Measurements from ENCODE around the gene GLB1L. TPM values are rescaled to one million over a fixed set of nuclear protein-coding genes. Genes with fewer than 3 reads are reported as not detected.
"Not testable (repeated sequence)": the region's sequence is repeated elsewhere in the genome, so short reads cannot be mapped to it uniquely, and the experiment has no call there.

The GLB1L gene
- total RNA-seq, 2 experiments from 2014 or later = 4.8 to 4.9 TPM

DNA sequence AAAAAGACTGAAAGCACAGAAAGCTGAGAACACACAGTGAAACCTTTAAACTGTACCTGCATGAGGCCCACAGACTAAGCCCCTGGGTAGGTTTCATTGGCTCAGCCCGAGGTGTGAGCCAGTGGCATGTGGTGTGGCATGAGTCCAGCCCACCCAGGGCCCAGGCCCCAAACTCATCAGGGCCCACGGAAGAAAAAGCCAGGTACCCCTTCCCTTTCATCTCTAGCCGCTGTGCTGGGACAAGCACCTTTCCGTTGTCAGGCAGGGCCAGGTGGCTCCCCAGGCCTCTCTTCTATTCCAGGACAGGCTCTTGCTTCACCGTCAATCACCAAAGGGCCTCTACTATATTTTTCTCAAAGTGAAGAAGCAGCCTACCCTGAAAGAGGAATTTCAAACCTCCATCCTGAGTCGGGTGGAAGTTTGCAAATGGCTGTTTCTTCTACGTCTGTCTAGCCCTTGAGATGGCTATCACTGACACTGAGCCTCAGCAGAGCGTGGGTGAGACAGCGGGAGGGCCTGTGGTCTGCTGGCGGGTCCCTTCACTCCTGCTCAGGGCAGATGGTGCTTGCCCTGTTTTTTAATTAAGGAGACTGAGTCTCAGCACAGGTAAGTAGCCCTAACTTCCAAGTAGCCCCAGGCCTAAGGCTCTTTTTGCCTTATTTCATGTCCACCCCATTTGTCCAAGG lies 42.5 kb upstream of the GLB1L start:
- Mint-ChIP-seq H3K4me3 (no peak overlapping the region), H3K9me3 (no peaks in the 10 kb centered on the region), H3K4me1 (ENCODE audit: low read depth) (peaks cover 4% of the 10 kb centered on the region), H3K27ac (peak overlapping the region; percentile 3), H3K27me3 (no peaks in the 10 kb centered on the region), H3K36me3 (peaks cover 14% of the 10 kb centered on the region)
- POLR2A ChIA-PET = no interaction called here
- no peak for DNase-seq
- intact Hi-C loops (cut with micrococcal nuclease) = no loop called here
- CTCF ChIA-PET = interaction anchor here (1.0 kb wide), 1 partner anchor 215 kb away, joined by 4 read pairs; no protein-coding TSS in a partner anchor

DNA sequence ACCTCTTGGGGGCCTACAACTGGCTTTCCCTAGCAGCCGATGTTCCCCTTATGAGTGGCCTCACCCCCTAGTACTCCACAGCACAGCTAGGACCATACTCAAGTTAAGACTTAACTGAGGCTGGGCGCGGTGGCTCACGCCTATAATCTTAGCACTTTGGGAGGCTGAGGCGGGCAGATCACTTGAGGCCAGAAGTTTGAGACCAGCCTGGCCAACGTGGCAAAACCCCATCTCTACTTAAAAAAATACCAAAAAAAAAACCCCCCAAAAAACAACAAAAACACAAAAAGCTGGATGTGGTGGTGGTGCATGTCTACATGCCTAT lies 41.8 kb upstream of the GLB1L start:
- peaks cover 18% of the 10 kb centered on the region for H3K36me3 Mint-ChIP-seq
- POLR2A ChIA-PET; H3K4me1 Mint-ChIP-seq (ENCODE audit: low read depth); H3K4me3 Mint-ChIP-seq; intact Hi-C loops (cut with micrococcal nuclease); DNase-seq; H3K27me3 Mint-ChIP-seq; H3K9me3 Mint-ChIP-seq; H3K27ac Mint-ChIP-seq: not testable (repeated sequence)
- CTCF ChIA-PET = interaction anchor here (0.7 to 14.1 kb wide), 3 partner anchors 6 to 295 kb away, joined by 3 to 252 read pairs (median 4); no protein-coding TSS in a partner anchor

- ChIA-PET POLR2A (interaction anchor here (4.0 kb wide), 1 partner anchor 8 kb away, joined by 13 read pairs; no protein-coding TSS in a partner anchor), CTCF (interaction anchor here (0.7 to 14.1 kb wide), 3 partner anchors 7 to 295 kb away, joined by 3 to 252 read pairs (median 4); no protein-coding TSS in a partner anchor)
- no peak for DNase-seq
- intact Hi-C loops (cut with micrococcal nuclease) = no loop called here
- Mint-ChIP-seq H3K27ac (no peak overlapping the region), H3K9me3 (no peaks in the 10 kb centered on the region), H3K36me3 (peaks cover 19% of the 10 kb centered on the region), H3K27me3 (no peaks in the 10 kb centered on the region), H3K4me1 (ENCODE audit: low read depth) (peaks cover 4% of the 10 kb centered on the region), H3K4me3 (no peak overlapping the region)
These were observed 41.3 kb upstream of the GLB1L start for GRCh38 chr2:219286436-219287115.

GRCh38 chr2:219285894-219286425 lies 40.7 kb upstream of the GLB1L start:
- intact Hi-C loops (cut with micrococcal nuclease) = no loop called here
- no peak for DNase-seq
- no peak overlapping the region for H3K4me3 Mint-ChIP-seq
- no peaks in the 10 kb centered on the region for H3K27me3 Mint-ChIP-seq
- H3K9me3 Mint-ChIP-seq = no peaks in the 10 kb centered on the region
- H3K27ac Mint-ChIP-seq = no peak overlapping the region
- CTCF ChIA-PET = interaction anchor here (14.1 kb wide), 1 partner anchor 7 kb away, joined by 252 read pairs; no protein-coding TSS in a partner anchor
- H3K4me1 Mint-ChIP-seq (ENCODE audit: low read depth) = peaks cover 11% of the 10 kb centered on the region
- peaks cover 25% of the 10 kb centered on the region for H3K36me3 Mint-ChIP-seq
- POLR2A ChIA-PET = interaction anchor here (4.0 kb wide), 1 partner anchor 8 kb away, joined by 13 read pairs; no protein-coding TSS in a partner anchor

- H3K4me1 Mint-ChIP-seq (ENCODE audit: low read depth) = peaks cover 17% of the 10 kb centered on the region
- CTCF ChIA-PET = interaction anchor here (14.1 kb wide), 1 partner anchor 8 kb away, joined by 252 read pairs; no protein-coding TSS in a partner anchor
- H3K27me3 Mint-ChIP-seq = no peaks in the 10 kb centered on the region
- peaks cover 27% of the 10 kb centered on the region for H3K36me3 Mint-ChIP-seq
- no peak for DNase-seq
- intact Hi-C loops (cut with micrococcal nuclease) = no loop called here
- no peak overlapping the region for H3K27ac Mint-ChIP-seq
- POLR2A ChIA-PET = interaction anchor here (4.0 kb wide), 1 partner anchor 9 kb away, joined by 13 read pairs; no protein-coding TSS in a partner anchor
- H3K4me3 Mint-ChIP-seq = no peak overlapping the region
- no peaks in the 10 kb centered on the region for H3K9me3 Mint-ChIP-seq
These were observed 40.1 kb upstream of the GLB1L start for GRCh38 chr2:219285373-219285735.

DNA sequence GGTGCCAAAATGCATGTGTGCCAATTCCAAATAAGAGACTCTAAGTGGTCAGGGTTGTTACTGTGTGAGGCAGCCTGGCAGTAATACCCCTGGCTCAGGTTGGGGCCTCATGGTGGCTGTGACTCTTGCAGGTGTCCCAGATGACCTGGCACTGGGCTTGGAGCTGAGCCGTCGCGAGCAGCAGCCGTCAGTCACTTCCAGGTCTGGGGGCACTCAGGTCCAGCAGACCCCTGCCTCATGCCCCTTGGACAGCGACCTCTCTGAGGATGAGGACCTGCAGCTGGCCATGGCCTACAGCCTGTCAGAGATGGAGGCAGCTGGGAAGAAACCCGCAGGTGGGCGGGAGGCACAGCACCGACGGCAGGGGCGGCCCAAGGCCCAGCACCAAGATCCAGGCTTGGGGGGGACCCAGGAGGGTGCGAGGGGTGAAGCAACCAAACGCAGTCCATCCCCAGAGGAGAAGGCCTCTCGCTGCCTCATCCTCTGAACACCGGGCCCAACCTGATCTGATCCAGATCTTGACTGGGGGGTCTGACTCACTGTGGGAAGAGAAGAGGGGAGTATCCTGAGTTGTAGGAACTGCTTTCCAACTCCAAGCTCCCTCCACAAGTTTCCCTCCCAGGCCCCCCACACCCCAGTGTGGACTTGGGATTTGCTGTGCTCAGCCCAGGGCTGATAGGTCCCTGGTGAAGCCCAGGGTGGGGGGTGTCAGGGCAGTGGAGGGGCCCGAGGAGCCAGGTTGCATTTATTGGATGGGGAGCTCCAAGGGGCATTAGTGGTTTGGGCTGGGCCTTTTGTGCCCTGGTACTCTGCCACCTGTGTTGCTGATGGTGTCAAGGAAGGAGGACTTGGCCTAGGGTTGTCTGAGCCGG lies 39.5 kb upstream of the GLB1L start:
- Mint-ChIP-seq H3K36me3 (peaks cover 27% of the 10 kb centered on the region), H3K4me1 (ENCODE audit: low read depth) (peaks cover 23% of the 10 kb centered on the region), H3K9me3 (no peaks in the 10 kb centered on the region), H3K27ac (no peak overlapping the region), H3K4me3 (no peak overlapping the region), H3K27me3 (no peaks in the 10 kb centered on the region)
- ChIA-PET POLR2A (interaction anchor here (4.0 kb wide), 1 partner anchor 10 kb away, joined by 13 read pairs; no protein-coding TSS in a partner anchor), CTCF (interaction anchor here (1.2 to 14.1 kb wide), 2 partner anchors 9 to 14 kb away, joined by 3 to 252 read pairs; no protein-coding TSS in a partner anchor)
- intact Hi-C loops (cut with micrococcal nuclease) = no loop called here
- DNase-seq = no peak

DNA sequence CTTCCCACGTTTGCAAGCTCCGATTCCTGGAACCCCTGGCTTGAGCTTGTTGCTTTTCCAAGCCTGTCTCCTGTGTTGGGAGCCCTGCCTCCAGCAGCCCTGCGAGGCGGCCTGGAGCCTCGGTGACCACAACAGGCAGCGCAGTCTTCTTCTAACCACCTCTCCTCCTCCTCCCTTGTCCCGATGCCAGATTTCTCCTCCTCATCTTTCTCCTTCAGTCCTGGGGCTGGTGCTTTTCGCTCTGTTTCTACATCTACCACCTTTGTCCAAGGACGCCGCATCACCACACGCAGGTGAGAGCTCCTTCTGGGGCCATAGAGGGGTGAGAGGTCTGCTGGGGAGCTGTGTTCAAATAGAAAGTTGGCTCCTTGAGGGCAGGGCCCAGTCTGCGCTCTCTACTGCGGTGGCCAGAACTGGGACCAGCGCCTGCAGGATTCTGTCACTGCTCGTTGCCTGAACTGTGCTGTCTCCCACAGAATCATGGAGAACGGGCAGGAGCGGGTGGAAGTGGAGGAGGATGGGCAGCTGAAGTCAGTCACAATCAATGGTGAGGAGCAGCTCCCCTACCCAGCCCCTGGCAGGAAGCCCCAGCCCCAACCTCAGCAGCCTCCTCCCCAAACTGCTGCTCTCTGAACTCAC lies 37.8 kb upstream of the GLB1L start:
- intact Hi-C loops (cut with micrococcal nuclease) = no loop called here
- no peak overlapping the region for H3K4me3 Mint-ChIP-seq
- peaks cover 27% of the 10 kb centered on the region for H3K36me3 Mint-ChIP-seq
- H3K27ac Mint-ChIP-seq = no peak overlapping the region
- POLR2A ChIA-PET = interaction anchor here (4.0 to 6.5 kb wide), 2 partner anchors 11 to 30 kb away, joined by 13 to 85 read pairs; partner anchors contain the start of genes TUBA4A and TUBA4B
- no peak for DNase-seq
- CTCF ChIA-PET = interaction anchor here (0.9 to 14.1 kb wide), 3 partner anchors 10 to 16 kb away, joined by 3 to 252 read pairs (median 4); no protein-coding TSS in a partner anchor
- H3K27me3 Mint-ChIP-seq = no peaks in the 10 kb centered on the region
- no peaks in the 10 kb centered on the region for H3K9me3 Mint-ChIP-seq
- H3K4me1 Mint-ChIP-seq (ENCODE audit: low read depth) = peaks cover 33% of the 10 kb centered on the region

DNA sequence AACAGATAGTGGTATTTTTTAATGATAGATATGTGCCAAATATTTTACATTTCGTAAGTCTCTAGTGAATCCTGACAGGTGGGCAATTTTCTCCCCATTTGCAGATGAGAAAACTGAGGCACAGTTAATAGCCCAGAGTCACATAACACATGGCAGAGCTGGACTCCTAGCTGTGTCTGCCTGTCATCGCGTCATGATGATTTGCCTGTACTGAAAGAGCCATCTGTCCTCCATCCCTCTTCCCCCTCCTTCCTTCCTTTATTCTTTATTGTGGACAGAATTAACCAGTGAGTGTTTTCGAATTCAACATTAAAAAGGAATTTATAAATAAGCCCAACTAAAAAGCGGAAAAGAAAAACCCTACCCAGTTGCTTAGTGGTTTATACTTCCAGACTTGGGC lies 37.1 kb upstream of the GLB1L start:
- CTCF ChIA-PET = interaction anchor here (0.9 to 14.1 kb wide), 2 partner anchors 11 to 16 kb away, joined by 4 to 252 read pairs; no protein-coding TSS in a partner anchor
- DNase-seq = no peak
- peaks cover 40% of the 10 kb centered on the region for H3K4me1 Mint-ChIP-seq (ENCODE audit: low read depth)
- POLR2A ChIA-PET = interaction anchor here (0.9 to 6.5 kb wide), 4 partner anchors 12 to 53 kb away, joined by 3 to 85 read pairs (median 10); partner anchors contain the start of genes ANKZF1, ATG9A, TUBA4A and TUBA4B
- no peak overlapping the region for H3K4me3 Mint-ChIP-seq
- no peak overlapping the region for H3K27ac Mint-ChIP-seq
- H3K27me3 Mint-ChIP-seq = no peaks in the 10 kb centered on the region
- no peaks in the 10 kb centered on the region for H3K9me3 Mint-ChIP-seq
- peaks cover 27% of the 10 kb centered on the region for H3K36me3 Mint-ChIP-seq
- intact Hi-C loops (cut with micrococcal nuclease) = no loop called here

DNA sequence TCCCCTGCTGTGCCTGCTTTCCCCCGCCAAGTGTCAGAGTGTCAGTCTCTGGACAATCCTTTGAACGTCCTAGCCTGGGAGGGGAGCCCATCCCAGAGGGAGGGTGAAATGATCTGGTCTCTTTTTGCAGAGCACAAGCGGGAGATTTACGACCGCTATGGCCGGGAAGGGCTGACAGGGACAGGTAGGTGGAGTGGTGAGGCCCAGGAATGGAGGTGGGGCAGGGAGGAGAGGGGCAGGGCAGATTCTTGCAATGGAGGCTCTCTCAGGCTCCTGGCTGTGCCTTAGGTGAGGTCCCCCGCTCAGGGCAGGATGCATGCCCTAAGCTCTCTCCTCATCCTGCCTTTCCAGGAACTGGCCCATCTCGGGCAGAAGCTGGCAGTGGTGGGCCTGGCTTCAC lies 36.3 kb upstream of the GLB1L start:
- no peak overlapping the region for H3K4me3 Mint-ChIP-seq
- H3K36me3 Mint-ChIP-seq = peaks cover 27% of the 10 kb centered on the region
- CTCF ChIA-PET = interaction anchor here (0.7 to 14.1 kb wide), 3 partner anchors 12 to 208 kb away, joined by 3 to 252 read pairs (median 95); partner anchors contain the start of genes TUBA4A and TUBA4B
- H3K9me3 Mint-ChIP-seq = no peaks in the 10 kb centered on the region
- H3K4me1 Mint-ChIP-seq (ENCODE audit: low read depth) = peaks cover 43% of the 10 kb centered on the region
- no peak overlapping the region for H3K27ac Mint-ChIP-seq
- POLR2A ChIA-PET = interaction anchor here (0.9 to 6.5 kb wide), 3 partner anchors 13 to 52 kb away, joined by 3 to 85 read pairs (median 6); partner anchors contain the start of genes ANKZF1, ATG9A, TUBA4A and TUBA4B
- intact Hi-C loops (cut with micrococcal nuclease) = no loop called here
- no peak for DNase-seq
- H3K27me3 Mint-ChIP-seq = no peaks in the 10 kb centered on the region

GRCh38 chr2:219280651-219281050 lies 35.4 kb upstream of the GLB1L start:
- Mint-ChIP-seq H3K4me1 (ENCODE audit: low read depth) (peaks cover 43% of the 10 kb centered on the region), H3K4me3 (peak overlapping the region; percentile 80), H3K36me3 (peaks cover 24% of the 10 kb centered on the region), H3K27ac (no peak overlapping the region), H3K27me3 (no peaks in the 10 kb centered on the region), H3K9me3 (no peaks in the 10 kb centered on the region)
- DNase-seq = no peak
- POLR2A ChIA-PET = interaction anchor here (1.9 to 6.5 kb wide), 3 partner anchors 27 to 51 kb away, joined by 6 to 85 read pairs (median 22); partner anchors contain the start of genes ANKZF1, ATG9A, GLB1L and STK16
- CTCF ChIA-PET = interaction anchor here (0.5 to 14.1 kb wide), 5 partner anchors 13 to 207 kb away, joined by 3 to 252 read pairs (median 19); partner anchors contain the start of genes GLB1L, STK16, TUBA4A and TUBA4B
- intact Hi-C loops (cut with micrococcal nuclease) = no loop called here
